ENCODE results near the gene EPHA1. TPM values are rescaled to one million over a fixed set of nuclear protein-coding genes. Genes with fewer than 3 reads are reported as not detected.

EPHA1 gene
- polyA plus RNA-seq, 1 of the 3 experiments (the other 2 are of a cell fraction), result 0.49 TPM

- ChIA-PET CTCF (interaction anchor here (1.9 to 8.3 kb wide), 5 partner anchors 9 to 150 kb away, joined by 6 to 43 read pairs (median 12); partner anchors contain the start of gene ZYX), POLR2A (no interaction called here)
- Histone ChIP-seq H2AFZ (ENCODE audit: low read depth) (no peak overlapping the region), H3K4me3 (ENCODE audit: low read depth in 2 of 2, low read length in 1 of 2) (no peak overlapping the region), H3K27me3 (ENCODE audit: insufficient read depth) (no peaks in the 10 kb centered on the region), H3K27ac (ENCODE audit: low read depth in 2 of 2, low read length in 1 of 2) (peak overlapping the region in 1 of 2 experiments; percentile 75; a peak in 3 of 4 replicates), H3K36me3 (replicated peaks in 1 of 2; ENCODE audit: control insufficient read depth in 1 of 2, insufficient read depth in 2 of 2, low read length in 1 of 2) (peaks cover 54 to 56% of the 10 kb centered on the region in 2 experiments), H3K9ac (no peak overlapping the region), H3F3A (replicated peaks; ENCODE audit: insufficient read depth) (peaks cover 79% of the 10 kb centered on the region), H4K20me1 (ENCODE audit: insufficient read depth) (peaks cover 72% of the 10 kb centered on the region), H3K9me2 (no peaks in the 10 kb centered on the region), H3K4me1 (ENCODE audit: control insufficient read depth in 1 of 2, insufficient read depth in 2 of 2, low read depth in 1 of 2, low read length in 1 of 2) (peaks cover 12 to 43% of the 10 kb centered on the region in 2 experiments; a peak in 3 of 4 replicates), H3K79me2 (ENCODE audit: insufficient read depth) (peaks cover 35% of the 10 kb centered on the region), H3K4me2 (peak overlapping the region; percentile 36; the same call in 1 of the 2 replicates), H3K9me3 (no peaks in the 10 kb centered on the region)
- WGBS (ENCODE audit: low lambda C conversion rate), result 95% methylated on average over 9 of the region's 9 CpGs
- DNase-seq, result no peak
- no peak for TF ChIP-seq PBX3 (IDR thresholded peaks at IDR 0.05)
Measured at GRCh38 chr7:143390773-143391317, 17.8 kb downstream of the EPHA1 start.

- H3K9ac ChIP-seq, result no peak overlapping the region
Measured at GRCh38 chr7:143390104-143390772, 18.4 kb downstream of the EPHA1 start.

More at GRCh38 chr7:143390104-143390772, 18.4 kb downstream of the EPHA1 start:
- DNase-seq, result no peak
- H3K79me2 ChIP-seq (ENCODE audit: insufficient read depth), result peaks cover 41% of the 10 kb centered on the region
- H3K27ac ChIP-seq (ENCODE audit: low read depth in 2 of 2, low read length in 1 of 2), result peak overlapping the region in 1 of 2 experiments; percentile 75; a peak in 1 of 4 replicates
- ChIA-PET POLR2A (no interaction called here), CTCF (interaction anchor here (1.3 to 8.3 kb wide), 5 partner anchors 10 to 150 kb away, joined by 5 to 43 read pairs (median 9); no protein-coding TSS in a partner anchor)
- no peak overlapping the region for H2AFZ ChIP-seq (ENCODE audit: low read depth)
- H3K27me3 ChIP-seq (ENCODE audit: insufficient read depth), result no peaks in the 10 kb centered on the region
- no peak overlapping the region; the same call in 1 of the 2 replicates for H3K4me2 ChIP-seq
- no peak overlapping the region for H3K4me3 ChIP-seq (ENCODE audit: low read depth in 2 of 2, low read length in 1 of 2)
- H3K9me3 ChIP-seq, result no peaks in the 10 kb centered on the region
- peaks cover 56 to 60% of the 10 kb centered on the region in 2 experiments for H3K36me3 ChIP-seq (replicated peaks in 1 of 2; ENCODE audit: control insufficient read depth in 1 of 2, insufficient read depth in 2 of 2, low read length in 1 of 2)
- peaks cover 12 to 49% of the 10 kb centered on the region in 2 experiments; a peak in 3 of 4 replicates for H3K4me1 ChIP-seq (ENCODE audit: control insufficient read depth in 1 of 2, insufficient read depth in 2 of 2, low read depth in 1 of 2, low read length in 1 of 2)
- no peaks in the 10 kb centered on the region for H3K9me2 ChIP-seq
- H4K20me1 ChIP-seq (ENCODE audit: insufficient read depth), result peaks cover 78% of the 10 kb centered on the region
- H3F3A ChIP-seq (replicated peaks; ENCODE audit: insufficient read depth), result peaks cover 79% of the 10 kb centered on the region
- TF ChIP-seq FOXM1 (IDR thresholded peaks at IDR 0.05; ENCODE audit: low read depth) (no peak), POLR2AphosphoS5 (IDR thresholded peaks at IDR 0.05; ENCODE audit: low read depth, low read length) (0 out of 2 replicates have a peak, but pooled peaks have one; percentile 2), GATA2 (CRISPR knock-in tag; IDR thresholded peaks at IDR 0.05) (no peak), TEAD4 (IDR thresholded peaks at IDR 0.05; ENCODE audit: borderline replicate concordance, insufficient read depth) (no peak), PBX3 (IDR thresholded peaks at IDR 0.05) (no peak), TCF12 (IDR thresholded peaks at IDR 0.05) (no peak), RCOR1 (IDR thresholded peaks at IDR 0.05; ENCODE audit: low read length) (no peak)
- WGBS (ENCODE audit: low lambda C conversion rate), result 91% methylated on average over 5 of the region's 10 CpGs
